Measurements from ENCODE around the gene VSIG8.

Gene VSIG8

GRCh38 chr1:159828176-159828575 is 34.3 kb downstream of the VSIG8 start:
- peak; percentile 12 for DNase-seq

- DNase-seq: no peak
These were observed 34.9 kb downstream of the VSIG8 start for GRCh38 chr1:159827549-159827948.

GRCh38 chr1:159827102-159827490 is 35.4 kb downstream of the VSIG8 start:
- DNase-seq: no peak

- no peak for DNase-seq
These were observed 35.9 kb downstream of the VSIG8 start, which contains the start of gene SLAMF8 for GRCh38 chr1:159826441-159827101. SLAMF8 (plus strand) TSS chr1:159826873; CDS start chr1:159826899, 26 bp downstream.

- DNase-seq: no peak
These were observed 36.9 kb downstream of the VSIG8 start for GRCh38 chr1:159825564-159825963.

GRCh38 chr1:159823406-159823805 is 39.1 kb downstream of the VSIG8 start:
- peak; percentile 94 for DNase-seq

GRCh38 chr1:159821171-159821867 is 41.1 kb downstream of the VSIG8 start:
- no peak for DNase-seq

GRCh38 chr1:159817276-159818041 is 45.0 kb downstream of the VSIG8 start:
- DNase-seq: no peak

GRCh38 chr1:159815926-159816325 is 46.5 kb downstream of the VSIG8 start:
- DNase-seq: no peak

- no peak for DNase-seq
These were observed 57.5 kb downstream of the VSIG8 start for GRCh38 chr1:159804924-159805323.
